ENCODE data around the gene OR2A1.
"Not testable (repeated sequence)": the region's sequence is repeated elsewhere in the genome, so short reads cannot be mapped to it uniquely, and the experiment has no call there.

Gene OR2A1

GRCh38 chr7:144311872-144312469 lies at the start of gene OR2A1:
Gene OR2A1, plus strand, starts transcription at chr7:144312419. Its CDS starts 5,706 bp downstream, at chr7:144318125.
- not testable (repeated sequence) for DNase-seq (ENCODE audit: low spot score)

GRCh38 chr7:144264692-144265091 lies 47.5 kb upstream of the OR2A1 start, which contains the start of gene OR2A7:
Gene OR2A7, minus strand, starts transcription at chr7:144264792. Its CDS starts 5,164 bp downstream, at chr7:144259628.
- peak; percentile 0 for DNase-seq (ENCODE audit: low spot score)

- DNase-seq (ENCODE audit: low spot score) = not testable (repeated sequence)
Observed at GRCh38 chr7:144269188-144269587, 43.0 kb upstream of the OR2A1 start, which contains the start of gene CTAGE8. Gene CTAGE8, minus strand, starts transcription at chr7:144269288. Its CDS starts 38 bp downstream, at chr7:144269250.

GRCh38 chr7:144275281-144275680 lies 36.9 kb upstream of the OR2A1 start:
- DNase-seq (ENCODE audit: low spot score) = not testable (repeated sequence)

GRCh38 chr7:144280010-144280409 lies 32.2 kb upstream of the OR2A1 start:
- not testable (repeated sequence) for DNase-seq (ENCODE audit: low spot score)

- DNase-seq (ENCODE audit: low spot score) = not testable (repeated sequence)
Observed at GRCh38 chr7:144281981-144282380, 30.2 kb upstream of the OR2A1 start.

GRCh38 chr7:144282490-144282889 lies 29.7 kb upstream of the OR2A1 start:
- not testable (repeated sequence) for DNase-seq (ENCODE audit: low spot score)

GRCh38 chr7:144283716-144284115 lies 28.5 kb upstream of the OR2A1 start:
- not testable (repeated sequence) for DNase-seq (ENCODE audit: low spot score)

- not testable (repeated sequence) for DNase-seq (ENCODE audit: low spot score)
Observed at GRCh38 chr7:144287171-144287784, 24.9 kb upstream of the OR2A1 start.

GRCh38 chr7:144291607-144292006 lies 20.6 kb upstream of the OR2A1 start:
- DNase-seq (ENCODE audit: low spot score) = not testable (repeated sequence)

GRCh38 chr7:144292384-144293161 lies 19.6 kb upstream of the OR2A1 start:
- not testable (repeated sequence) for DNase-seq (ENCODE audit: low spot score)

- not testable (repeated sequence) for DNase-seq (ENCODE audit: low spot score)
Observed at GRCh38 chr7:144293794-144294499, 18.3 kb upstream of the OR2A1 start.

GRCh38 chr7:144302578-144303303 lies 9.5 kb upstream of the OR2A1 start:
- DNase-seq (ENCODE audit: low spot score) = not testable (repeated sequence)

GRCh38 chr7:144303607-144304006 lies 8.6 kb upstream of the OR2A1 start:
- not testable (repeated sequence) for DNase-seq (ENCODE audit: low spot score)

GRCh38 chr7:144305156-144305555 lies 7.1 kb upstream of the OR2A1 start:
- not testable (repeated sequence) for DNase-seq (ENCODE audit: low spot score)

GRCh38 chr7:144309702-144310101 lies 2.5 kb upstream of the OR2A1 start:
- not testable (repeated sequence) for DNase-seq (ENCODE audit: low spot score)

- DNase-seq (ENCODE audit: low spot score) = not testable (repeated sequence)
Observed at GRCh38 chr7:144311218-144311617, 1.0 kb upstream of the OR2A1 start.

GRCh38 chr7:144317537-144317936 lies 5.3 kb downstream of the OR2A1 start:
- not testable (repeated sequence) for DNase-seq (ENCODE audit: low spot score)

GRCh38 chr7:144319547-144319946 lies 7.3 kb downstream of the OR2A1 start:
- not testable (repeated sequence) for DNase-seq (ENCODE audit: low spot score)

- DNase-seq (ENCODE audit: low spot score) = not testable (repeated sequence)
Observed at GRCh38 chr7:144321677-144322206, 9.5 kb downstream of the OR2A1 start.

GRCh38 chr7:144323359-144323758 lies 11.1 kb downstream of the OR2A1 start:
- not testable (repeated sequence) for DNase-seq (ENCODE audit: low spot score)

Data from RKO (cell line).